ENCODE results near the gene SLC7A9.

- no peak for TF ChIP-seq TEAD4 (IDR thresholded peaks at IDR 0.05)
- no peak for TF ChIP-seq TAF1 (IDR thresholded peaks at IDR 0.05; ENCODE audit: low read depth)
- TF ChIP-seq MAX (IDR thresholded peaks at IDR 0.05) = no peak
- TF ChIP-seq REST (IDR thresholded peaks at IDR 0.05; ENCODE audit: low read depth) = no peak
- TF ChIP-seq RAD21 (IDR thresholded peaks at IDR 0.05; ENCODE audit: low read depth) = no peak
- TF ChIP-seq YY1 (IDR thresholded peaks at IDR 0.05; ENCODE audit: low read depth) = no peak
- no peak for TF ChIP-seq EP300 (IDR thresholded peaks at IDR 0.05; ENCODE audit: borderline replicate concordance)
Measured at GRCh38 chr19:32819419-32820400, 49.9 kb downstream of the SLC7A9 start.

All from Ishikawa (cell line).